ENCODE results near the gene TECPR1.
A peak's percentile ranks its signal among the peaks of the same experiment; 100 is the strongest.

TECPR1 gene

DNA sequence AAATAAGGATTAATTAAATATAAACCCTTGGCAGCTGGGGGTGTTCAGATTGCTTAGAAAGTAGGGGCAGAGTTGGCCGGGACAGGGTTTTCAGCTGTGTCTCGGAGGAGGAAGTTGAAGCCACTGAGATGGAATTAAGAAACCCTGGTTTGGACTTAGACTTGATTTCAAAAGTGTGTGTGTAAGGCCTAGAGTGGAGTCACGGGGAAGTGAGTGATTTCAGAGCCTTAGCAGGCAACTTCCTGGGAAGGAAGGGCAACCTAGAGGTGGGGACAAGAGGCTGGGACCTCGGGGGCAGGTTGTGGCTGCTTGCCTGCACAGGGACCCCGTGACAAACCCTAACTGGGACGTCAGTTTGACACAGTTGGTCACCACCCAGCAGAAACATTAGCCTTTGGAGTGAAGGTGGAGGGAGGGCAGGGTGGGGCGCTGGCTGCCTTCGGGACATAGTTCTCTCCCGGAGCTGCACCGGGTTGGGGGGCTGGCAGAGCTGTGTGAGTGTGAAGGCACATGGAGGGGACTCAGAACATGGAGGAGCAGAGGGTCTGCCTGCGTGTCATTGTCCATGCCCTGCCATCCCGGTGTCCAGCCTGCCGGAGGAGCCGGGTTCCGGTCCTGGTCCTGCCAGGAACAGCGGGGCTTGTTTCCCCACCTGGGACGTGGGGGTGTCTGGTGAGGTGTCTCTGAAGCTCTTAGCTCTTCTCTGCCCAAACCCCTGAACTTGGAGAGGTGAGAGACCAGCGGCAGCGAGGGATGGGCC lies 31.3 kb upstream of the TECPR1 start:
- DNase-seq (ENCODE audit: low read depth in 2 of 2): no peak

DNA sequence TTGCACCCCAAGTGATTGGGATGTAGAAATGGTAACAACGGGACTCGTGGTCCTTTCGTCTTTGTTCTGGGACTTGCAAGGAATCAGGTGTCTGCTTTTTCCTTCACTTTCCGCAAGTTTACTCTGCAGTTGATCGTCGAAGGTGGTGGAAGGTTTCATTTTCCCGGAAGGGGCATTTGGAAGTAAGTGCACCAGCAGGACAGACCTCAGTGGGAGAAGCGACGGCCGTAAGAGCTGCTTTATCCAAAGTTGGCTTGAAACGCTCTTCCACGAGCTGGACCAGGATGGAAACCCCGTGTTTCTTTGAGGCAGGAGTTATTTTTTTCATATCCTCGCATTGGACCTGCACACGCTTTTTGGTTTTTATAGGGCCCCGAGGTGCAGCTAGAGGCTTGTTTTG lies 30.7 kb upstream of the TECPR1 start:
- DNase-seq (ENCODE audit: low read depth in 2 of 2): no peak

DNA sequence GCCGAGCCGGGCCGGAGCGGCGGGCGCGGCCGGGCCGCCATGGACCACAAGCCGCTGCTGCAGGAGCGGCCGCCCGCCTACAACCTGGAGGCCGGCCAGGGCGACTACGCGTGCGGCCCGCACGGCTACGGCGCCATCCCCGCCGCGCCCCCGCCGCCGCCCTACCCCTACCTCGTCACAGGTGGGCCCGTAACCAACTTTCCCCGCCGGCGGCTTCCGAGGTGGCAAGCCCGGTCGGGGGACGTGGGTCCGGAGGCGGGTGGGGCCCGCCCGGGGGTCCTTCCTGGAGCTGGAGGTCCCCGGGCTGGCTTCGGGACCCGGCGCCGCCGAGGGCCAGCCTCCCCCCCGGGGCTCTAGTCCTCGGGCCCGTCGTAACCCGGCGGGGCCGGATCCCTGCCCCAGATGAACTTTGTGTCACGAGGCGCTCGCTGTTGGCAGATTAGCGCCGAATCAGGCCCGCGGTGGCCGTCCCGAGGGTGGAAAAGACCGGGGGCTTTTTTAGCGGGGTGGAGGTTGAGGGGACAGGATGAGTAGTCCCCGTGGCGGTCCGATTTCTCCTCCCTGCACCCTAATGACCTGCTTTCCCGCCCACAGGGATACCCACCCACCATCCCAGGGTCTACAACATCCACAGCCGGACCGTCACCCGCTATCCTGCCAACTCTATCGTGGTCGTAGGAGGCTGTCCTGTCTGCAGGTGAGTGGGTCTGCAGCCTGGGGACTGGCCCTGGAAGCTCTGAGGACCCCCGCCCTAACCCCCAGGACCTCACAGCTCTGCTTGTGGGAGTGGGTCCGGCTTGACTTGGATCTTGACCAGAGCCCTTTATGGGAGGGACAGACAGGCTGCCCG lies 29.9 kb upstream of the TECPR1 start:
- DNase-seq (ENCODE audit: low read depth in 2 of 2): no peak

DNA sequence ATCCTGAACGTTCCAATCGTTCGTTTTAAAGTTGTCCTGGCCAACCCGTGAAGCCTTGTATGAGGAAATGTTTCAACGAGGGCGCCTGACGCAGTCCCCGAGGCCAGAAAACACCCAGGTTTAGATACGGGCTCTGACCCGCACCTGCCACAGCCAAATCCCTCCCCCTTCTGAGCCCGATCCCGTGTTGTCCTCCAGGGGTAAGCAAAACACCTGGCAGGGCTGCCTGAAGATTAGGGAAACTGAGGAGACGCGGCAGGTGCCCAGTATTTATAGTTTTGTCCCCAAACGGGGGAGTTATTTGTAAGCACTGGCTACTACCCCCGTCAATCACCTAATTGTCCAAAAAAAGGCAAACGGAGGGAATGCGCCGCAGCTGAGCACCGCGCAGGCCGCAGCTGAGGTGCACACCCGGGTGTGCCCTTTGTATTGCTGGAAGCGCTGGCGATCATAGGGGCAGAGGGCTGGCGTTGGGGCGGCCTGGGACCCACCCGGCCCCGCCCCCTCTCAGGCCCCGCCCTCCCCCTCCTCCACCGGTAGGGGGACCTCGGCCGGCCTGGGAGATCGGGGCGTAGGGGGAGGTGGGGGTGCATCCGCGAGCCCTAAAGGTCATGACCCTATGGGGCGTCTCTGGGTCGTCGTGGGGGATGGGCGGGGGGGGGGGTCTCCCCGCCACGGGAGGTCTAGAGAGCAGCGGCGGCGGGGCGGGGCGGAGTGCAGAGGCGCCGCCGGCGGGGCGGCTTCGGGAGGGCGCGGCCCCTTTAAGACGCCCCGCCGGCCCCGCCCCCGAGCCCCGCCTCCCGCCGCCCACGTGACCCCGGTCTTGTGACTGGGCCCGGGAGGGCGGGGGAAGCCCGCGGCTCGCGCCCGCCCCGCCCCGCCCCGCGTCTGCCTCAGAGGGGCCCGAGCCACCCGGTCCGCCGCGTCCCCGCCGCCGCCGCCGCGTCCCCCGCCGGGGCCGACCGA lies 29.0 kb upstream of the TECPR1 start, which contains the start of gene BRI3:
TSS of gene BRI3 (plus strand) at position 896 of the 966 bp plus-strand sequence. CDS start 110 bp downstream, outside the sequence.
- DNase-seq (ENCODE audit: low read depth in 2 of 2): peak; percentile 73 to 75

DNA sequence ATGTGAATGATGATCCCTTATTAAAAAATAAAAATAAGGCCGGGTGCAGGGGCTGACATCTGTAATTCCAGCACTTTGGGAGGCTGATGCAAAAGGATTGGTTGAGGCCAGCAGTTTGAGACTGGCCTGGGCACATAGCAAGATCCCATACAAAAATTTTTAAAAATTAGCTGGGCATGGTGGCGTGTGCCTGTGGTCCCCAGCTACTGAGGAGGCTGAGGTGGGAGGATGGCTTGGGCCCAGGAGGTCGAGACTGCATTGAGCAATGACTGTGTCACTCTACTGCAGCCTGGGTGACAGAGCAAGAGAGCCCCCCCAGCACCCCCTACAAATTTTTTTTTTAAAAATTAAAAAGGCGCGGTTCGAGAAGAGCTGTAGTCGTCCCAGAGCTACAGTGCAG lies 28.3 kb upstream of the TECPR1 start:
- DNase-seq (ENCODE audit: low read depth in 2 of 2): no peak

DNA sequence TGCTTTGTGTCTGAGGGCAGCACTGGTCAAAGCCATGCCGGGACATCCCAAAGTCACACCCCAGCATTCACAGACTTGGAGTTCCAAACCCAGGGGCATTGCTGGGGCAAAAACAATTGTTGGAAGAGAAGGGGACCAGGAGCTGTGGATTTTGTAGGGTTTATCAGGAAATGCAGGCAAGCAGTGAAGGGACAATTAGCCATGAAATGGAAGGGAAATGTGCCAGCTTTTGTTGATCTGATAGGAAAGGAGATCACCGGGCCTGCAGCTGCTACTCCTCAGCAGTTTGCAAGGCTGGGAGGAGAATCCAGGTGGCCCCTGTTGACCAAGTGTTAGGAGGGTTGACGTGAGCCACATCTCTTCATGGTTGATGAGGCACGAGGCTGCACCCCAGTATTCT lies 26.9 kb upstream of the TECPR1 start:
- no peak for DNase-seq (ENCODE audit: low read depth in 2 of 2)

DNA sequence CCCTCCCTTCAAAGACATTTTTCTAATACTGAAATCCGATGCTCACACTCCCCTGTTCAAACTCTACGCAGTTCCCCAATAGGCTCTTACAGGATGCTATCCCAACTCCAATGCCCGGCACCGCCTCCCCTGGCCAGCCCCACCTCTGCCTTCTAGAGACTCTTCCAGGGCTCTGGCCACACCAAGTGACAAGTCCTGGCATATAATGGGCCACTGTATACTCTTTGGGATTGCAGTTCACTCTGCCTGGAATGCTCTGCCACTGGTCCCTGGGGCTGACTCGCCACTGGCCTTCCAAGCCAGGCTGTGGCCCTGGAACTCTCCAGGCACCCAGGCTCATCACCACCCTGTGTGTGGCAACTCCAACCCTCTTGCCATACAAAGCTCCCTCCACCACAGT lies 26.4 kb upstream of the TECPR1 start:
- no peak for DNase-seq (ENCODE audit: low read depth in 2 of 2)

DNA sequence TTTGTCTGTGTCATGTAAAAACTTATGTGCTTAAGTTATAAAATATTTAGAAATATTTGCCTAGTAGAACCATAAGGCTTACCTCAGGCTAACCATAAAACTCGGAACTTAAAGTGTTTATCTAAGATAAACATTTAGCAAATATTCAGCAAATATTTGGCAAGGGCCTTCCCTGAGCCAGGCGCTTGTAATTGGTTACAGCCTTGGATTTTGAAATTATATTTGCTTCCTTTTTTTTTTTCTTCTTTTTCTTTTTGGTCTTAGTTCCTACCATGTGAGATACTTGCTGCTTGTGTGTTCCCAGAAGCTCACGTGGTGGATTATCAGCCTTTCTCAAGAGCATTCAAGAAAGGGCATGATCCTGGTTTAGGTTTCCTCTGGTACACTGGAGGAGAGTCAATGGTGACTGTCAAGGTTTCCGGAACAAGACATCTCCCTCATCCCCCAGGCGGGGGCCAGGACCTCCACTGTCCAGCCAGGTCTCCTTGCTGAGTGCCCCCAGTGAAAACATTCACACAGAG lies 24.3 kb upstream of the TECPR1 start:
- no peak for DNase-seq (ENCODE audit: low read depth in 2 of 2)

DNA sequence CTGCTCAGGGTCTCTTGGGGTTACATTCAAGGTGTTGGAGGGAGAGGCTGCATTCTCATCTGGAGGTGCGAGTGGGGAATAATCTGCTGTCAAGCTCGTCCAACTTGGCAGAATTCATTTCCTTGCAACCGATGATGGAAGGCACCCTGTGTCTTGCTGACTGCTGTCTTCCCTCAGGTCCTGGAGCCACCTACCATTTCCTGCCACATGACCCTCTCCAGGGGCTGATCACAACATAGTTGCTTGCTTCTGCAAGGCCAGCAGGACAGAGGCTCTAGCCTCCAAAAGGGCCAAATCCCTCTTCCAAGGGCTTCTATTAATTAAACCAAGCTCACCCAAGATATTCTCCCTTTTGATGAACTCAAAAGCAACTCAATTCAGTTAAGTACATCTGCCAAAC lies 15.3 kb upstream of the TECPR1 start:
- no peak for DNase-seq (ENCODE audit: low read depth in 2 of 2)

DNA sequence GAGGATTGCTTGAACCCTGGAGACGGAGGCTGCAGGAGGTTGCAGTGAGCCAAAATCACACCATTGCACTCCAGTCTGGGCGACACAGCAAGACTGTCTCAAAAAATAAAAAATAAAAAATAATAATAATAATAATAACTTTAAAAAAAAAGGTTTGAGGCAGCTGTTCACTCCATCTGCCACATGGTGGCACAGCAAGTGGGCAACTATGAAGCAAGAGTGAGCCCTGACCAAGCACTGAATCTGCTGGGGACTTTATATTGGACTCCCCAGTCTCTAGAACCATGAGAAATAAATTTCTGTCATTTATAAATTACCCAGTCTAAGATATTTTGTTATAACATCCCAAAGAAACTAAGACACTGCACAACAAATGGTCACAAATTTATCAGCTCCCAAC lies 14.8 kb upstream of the TECPR1 start:
- no peak for DNase-seq (ENCODE audit: low read depth in 2 of 2)

DNA sequence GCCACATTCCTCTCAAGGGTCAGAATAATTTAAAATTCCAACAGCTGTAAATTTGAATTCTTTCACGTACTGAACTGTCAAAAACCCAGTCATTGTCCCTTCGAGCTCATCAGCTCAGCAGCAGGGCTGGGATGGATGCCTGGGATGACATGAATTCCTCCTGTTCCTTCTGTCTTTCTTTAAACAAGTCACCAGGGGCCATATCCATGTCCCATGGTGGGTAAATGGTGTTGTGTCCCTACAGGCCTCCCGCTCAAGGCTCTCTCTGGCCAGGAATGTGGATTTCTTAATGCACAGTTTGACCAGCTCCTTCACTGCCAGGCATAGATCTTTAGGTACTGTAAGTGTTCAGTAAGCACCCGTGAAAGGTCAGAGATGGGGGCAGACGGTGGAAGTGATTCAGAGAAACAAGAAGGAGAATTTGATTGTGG lies 13.8 kb upstream of the TECPR1 start:
- DNase-seq (ENCODE audit: low read depth in 2 of 2): no peak

DNA sequence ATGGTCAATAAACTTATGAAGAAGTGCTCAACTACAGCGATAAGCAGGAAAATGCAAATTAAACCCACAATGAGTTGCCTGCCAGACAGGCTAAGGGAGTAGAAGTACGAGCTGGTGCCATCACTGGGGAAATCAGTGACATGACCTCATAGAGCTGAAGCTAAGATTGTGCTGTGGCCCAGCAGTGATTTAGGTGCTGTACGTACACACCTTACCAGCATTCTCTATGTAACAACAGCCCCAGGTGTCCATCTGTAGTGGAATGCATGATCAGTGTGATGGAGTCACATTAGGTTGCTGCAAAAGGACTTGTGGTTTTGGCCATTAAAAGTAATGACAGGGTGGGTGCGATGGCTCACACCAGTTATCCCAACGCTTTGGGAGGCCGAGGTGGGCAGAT lies 5.7 kb upstream of the TECPR1 start:
- DNase-seq (ENCODE audit: low read depth in 2 of 2): no peak

DNA sequence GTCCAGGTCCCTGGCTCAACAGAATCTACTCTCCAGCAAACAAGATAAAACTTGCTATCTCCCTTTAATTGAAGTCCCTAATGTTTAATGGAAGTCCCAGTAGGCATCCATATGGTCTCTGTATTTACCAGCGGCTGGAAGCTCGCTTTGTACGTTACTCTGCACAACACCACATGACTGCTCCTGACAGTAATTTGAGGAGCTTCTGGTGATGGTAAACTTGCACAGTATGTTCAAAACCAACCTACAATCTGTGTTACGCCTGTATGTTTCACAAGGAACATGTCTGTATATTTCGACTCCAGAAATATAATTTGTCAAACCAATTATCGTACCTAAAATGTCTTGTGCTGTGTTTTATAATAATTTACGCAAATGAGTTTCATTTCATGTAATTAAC lies 4.4 kb upstream of the TECPR1 start:
- DNase-seq (ENCODE audit: low read depth in 2 of 2): no peak

DNA sequence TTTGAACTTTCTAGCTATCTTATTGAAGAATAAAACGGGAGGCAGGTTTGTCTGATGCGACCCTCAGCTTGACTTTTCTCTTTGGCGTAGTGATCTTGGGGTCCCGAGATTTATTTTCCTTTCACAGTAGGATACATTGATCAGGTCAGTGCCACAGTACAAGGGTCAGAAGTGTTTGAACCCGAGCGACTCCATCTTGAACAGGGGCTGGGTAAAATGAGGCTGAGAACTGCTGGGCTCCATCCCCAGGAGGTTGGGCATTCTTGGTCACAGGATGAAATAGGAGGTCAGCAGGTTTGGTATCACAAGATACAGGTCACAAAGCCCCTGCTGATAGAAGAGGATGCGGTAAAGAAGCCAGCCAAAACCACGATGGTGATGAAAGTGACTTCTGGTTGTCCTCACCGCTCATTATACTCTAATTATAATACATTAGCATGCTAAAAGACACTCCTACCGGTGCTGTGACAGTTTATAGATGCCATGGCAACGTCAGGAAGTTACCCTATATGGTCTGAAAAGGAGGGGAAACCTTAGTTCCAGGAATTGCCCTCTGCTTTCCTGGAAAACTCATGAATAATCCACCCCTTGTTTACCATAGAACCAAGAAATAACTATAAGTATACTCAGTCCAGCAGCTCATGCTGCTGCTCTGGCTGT lies 3.0 kb upstream of the TECPR1 start:
- no peak for DNase-seq (ENCODE audit: low read depth in 2 of 2)

DNA sequence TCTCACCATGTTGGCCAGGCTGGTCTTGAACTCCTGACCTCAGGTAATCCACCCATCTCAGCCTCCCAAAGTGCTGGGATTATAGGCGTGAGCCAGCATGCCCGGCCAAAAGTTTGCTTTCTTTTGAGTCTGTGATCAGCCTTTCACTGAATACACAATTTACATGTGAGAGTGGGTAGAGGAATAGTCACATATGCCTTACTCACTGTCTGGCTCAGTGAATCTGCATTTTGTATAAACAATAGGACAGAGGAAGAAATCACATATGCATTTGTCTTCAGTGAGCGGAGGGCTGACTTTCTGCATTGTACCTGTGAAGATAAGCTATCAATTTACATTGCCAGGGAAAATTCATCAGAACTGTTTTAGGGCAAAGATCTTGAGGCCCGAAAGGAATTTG lies 2.5 kb upstream of the TECPR1 start:
- no peak for DNase-seq (ENCODE audit: low read depth in 2 of 2)

DNA sequence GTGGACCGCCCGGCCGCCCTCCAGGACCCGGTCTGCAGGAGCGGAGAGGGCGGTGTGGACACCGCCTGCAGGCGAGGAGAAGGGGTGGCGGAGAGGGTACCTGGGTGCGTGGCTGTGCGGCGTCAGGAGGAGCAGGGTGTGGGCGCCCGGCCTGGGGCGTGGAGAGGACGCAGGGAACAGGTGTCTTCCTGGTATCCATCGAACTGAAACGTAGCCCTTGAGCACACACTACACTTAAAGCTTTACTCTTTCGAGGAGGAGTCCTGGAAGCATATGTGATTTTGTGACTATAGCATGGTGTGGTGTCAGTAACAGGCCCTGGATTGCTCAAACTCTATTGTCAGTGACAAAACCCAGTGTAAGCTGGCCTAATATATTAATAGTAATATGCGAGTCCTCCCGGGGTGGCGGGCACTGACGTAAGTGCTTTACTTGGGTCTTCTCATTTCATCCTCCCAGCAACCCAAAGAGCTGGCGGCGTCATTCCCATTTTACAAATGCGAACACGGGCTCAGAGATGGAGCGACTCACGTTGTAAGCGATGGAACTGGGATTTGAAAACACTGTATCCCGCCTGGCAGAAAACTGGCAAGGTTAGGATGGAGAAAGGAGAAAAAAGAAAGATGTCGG lies 508 bp upstream of the TECPR1 start:
- DNase-seq (ENCODE audit: low read depth in 2 of 2): no peak

DNA sequence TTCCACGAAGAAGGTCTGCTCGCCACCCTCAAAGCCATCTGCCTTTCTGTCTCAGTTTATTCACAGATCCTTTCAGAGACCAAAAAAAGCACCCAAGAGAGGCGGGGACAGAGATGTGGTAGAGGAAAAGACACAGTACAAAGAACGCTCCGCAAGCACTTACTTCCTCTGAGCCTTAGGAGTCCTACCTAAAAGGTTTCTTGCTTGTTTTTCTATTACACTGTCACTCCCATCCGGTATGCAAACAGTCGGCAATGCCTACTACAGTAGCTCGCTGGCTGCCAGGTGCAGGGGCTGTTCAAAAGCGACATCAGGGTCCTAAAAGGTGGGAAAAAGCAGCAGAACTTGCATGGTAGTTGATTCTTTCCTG lies 816 bp downstream of the TECPR1 start:
- no peak for DNase-seq (ENCODE audit: low read depth in 2 of 2)

DNA sequence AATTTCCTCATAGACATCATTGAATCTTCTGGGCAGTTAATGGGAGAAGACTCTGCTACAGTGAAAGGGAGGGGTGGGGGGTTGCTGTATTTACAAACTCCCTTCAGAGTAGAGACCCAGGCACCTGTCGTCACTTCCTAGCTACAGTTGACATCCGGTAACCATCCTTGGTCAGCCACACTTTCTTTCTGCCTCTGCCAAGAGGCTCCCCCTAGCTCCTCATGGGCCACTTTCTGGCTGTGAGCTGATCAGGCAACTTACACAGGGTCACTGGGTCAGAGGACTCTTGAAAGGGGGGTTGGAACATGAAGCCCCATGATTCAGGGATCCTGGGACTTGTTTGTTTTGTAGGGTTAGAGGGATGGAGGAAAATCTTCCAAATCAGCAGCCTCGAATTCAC lies 1.2 kb downstream of the TECPR1 start:
- DNase-seq (ENCODE audit: low read depth in 2 of 2): no peak

DNA sequence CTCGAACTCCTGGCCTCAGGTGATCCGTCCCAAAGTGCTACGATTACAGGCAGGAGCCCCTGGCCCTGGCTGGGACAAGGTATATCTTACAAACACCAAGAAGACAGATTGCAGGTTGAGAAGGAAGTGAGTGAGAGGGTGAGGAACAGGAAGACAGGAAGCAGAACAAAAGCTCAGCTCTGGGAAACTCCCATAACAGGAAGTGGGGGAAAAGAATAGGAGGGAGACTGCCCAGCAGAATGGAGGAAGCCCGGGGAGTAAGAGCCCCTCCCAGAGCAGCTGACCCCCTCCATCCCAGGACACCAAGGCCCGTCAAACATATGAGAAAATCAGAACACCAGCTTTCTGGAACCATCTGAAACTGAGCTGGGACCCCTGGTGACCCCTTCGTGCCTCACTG lies 2.9 kb downstream of the TECPR1 start:
- no peak for DNase-seq (ENCODE audit: low read depth in 2 of 2)

DNA sequence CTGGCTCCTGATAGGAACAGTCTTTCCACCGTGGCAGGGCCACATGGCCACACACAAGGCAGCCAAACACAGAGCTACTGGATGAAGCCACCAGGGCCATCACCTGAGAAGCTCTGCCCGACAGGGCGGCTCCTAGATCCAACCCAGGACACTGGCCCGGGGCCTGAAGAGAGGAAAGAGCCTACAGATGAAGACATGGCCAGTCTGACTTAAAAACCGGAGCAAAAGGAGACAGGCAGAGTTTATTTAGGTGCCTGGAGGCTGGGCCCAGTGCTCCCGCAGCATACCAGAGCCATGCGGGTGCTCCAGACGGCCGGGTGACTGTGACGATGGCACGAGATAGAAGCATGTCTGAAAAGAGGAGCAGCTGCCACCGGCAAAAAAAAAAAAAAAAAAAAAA lies 3.9 kb downstream of the TECPR1 start:
- DNase-seq (ENCODE audit: low read depth in 2 of 2): no peak

DNA sequence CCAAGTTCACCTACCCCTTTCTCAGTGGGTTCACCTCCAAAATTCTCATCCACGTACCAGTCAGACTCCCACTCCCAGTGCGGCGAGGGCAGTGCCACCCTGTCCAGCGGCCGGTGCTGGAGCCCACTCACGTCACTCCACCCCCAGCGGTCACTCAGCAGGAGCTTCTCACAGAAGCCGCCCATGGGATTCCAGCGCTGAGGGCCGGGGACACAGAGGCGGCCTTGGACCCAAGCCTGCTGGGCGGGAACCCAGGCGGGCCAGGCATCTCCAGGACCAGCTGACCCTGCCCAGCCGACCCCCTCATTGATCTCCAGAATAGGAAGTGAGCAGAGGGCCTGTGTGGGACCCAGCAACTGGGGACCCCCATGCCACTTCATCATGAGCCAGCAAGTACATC lies 7.2 kb downstream of the TECPR1 start:
- no peak for DNase-seq (ENCODE audit: low read depth in 2 of 2)

All from fibroblast of skin of left quadriceps (primary cell).